Neural crest cell (in vitro differentiated cells): ENCODE measurements around the gene CCN5. TPM values are rescaled to one million over a fixed set of nuclear protein-coding genes. Genes with fewer than 3 reads are reported as not detected.
"Not testable (repeated sequence)": the region's sequence is repeated elsewhere in the genome, so short reads cannot be mapped to it uniquely, and the experiment has no call there.

ENCODE experiments used
- DNase-seq: peaks from one replicate; pipeline ENCODE4 v3.0.0; 2021; ENCODE audit warnings: low read depth, mixed read lengths, low spot score
- H3K27ac Mint-ChIP-seq: one replicate; pipeline ENCODE4 v1.8.0; 2021; ENCODE audit warnings: mild to moderate bottlenecking, mixed read lengths; ENCODE audit not compliant: unreplicated experiment
- H3K27me3 Mint-ChIP-seq: 2 replicates; pipeline ENCODE4 v1.8.0; 2021; ENCODE audit warnings: low read depth, mild to moderate bottlenecking, mixed read lengths
- H3K36me3 Mint-ChIP-seq: 2 replicates; pipeline ENCODE4 v1.8.0; 2021; ENCODE audit warnings: low read depth, mild to moderate bottlenecking, mixed read lengths
- H3K4me1 Mint-ChIP-seq: 2 replicates; pipeline ENCODE4 v1.8.0; 2021; ENCODE audit warnings: mixed read lengths
- H3K4me3 Mint-ChIP-seq: one replicate; pipeline ENCODE4 v1.8.0; 2021; ENCODE audit warnings: mild to moderate bottlenecking, mixed read lengths
- H3K9me3 Mint-ChIP-seq: 2 replicates; pipeline ENCODE4 v1.8.0; 2021; ENCODE audit warnings: mixed read lengths
- CTCF ChIP-seq: fragments of 200-600 bp; sonication (generic); conservative IDR thresholded peaks from 2 replicates; pipeline ENCODE4 v1.5.0; 2021; ENCODE audit warnings: antibody characterized with exemption, mild to moderate bottlenecking
- total RNA-seq: library from RNA; stranded (reverse); gene quantifications from 2 replicates; pipeline ENCODE4 v1.2.1, GENCODE V29; 2021

CCN5 gene
- total RNA-seq, 1 donor from 2014 or later: not detected

GRCh38 chr20:44762466-44763140 is 47.4 kb downstream of the CCN5 start:
- Mint-ChIP-seq H3K27ac (no peak overlapping the region), H3K4me1 (peaks cover 4% of the 10 kb centered on the region), H3K27me3 (peaks cover 16% of the 10 kb centered on the region), H3K4me3 (no peak overlapping the region), H3K9me3 (no peaks in the 10 kb centered on the region), H3K36me3 (no peaks in the 10 kb centered on the region)
- TF ChIP-seq CTCF: no peak
- DNase-seq: no peak

- not testable (repeated sequence) for H3K4me3 Mint-ChIP-seq, H3K36me3 Mint-ChIP-seq, H3K27ac Mint-ChIP-seq, H3K4me1 Mint-ChIP-seq, DNase-seq, H3K9me3 Mint-ChIP-seq
- peaks cover 16% of the 10 kb centered on the region for H3K27me3 Mint-ChIP-seq
Measured at GRCh38 chr20:44763798-44764197, 48.6 kb downstream of the CCN5 start.

GRCh38 chr20:44765091-44765490 is 49.9 kb downstream of the CCN5 start:
- TF ChIP-seq CTCF: no peak
- no peaks in the 10 kb centered on the region for H3K36me3 Mint-ChIP-seq

GRCh38 chr20:44765701-44766347 is 50.7 kb downstream of the CCN5 start:
- H3K27ac Mint-ChIP-seq: peak overlapping the region; percentile 81
- no peak for TF ChIP-seq CTCF
- H3K9me3 Mint-ChIP-seq: no peaks in the 10 kb centered on the region
- peaks cover 18% of the 10 kb centered on the region for H3K27me3 Mint-ChIP-seq
- no peak overlapping the region for H3K4me3 Mint-ChIP-seq
- no peak for DNase-seq
- H3K36me3 Mint-ChIP-seq: no peaks in the 10 kb centered on the region
- H3K4me1 Mint-ChIP-seq: peaks cover 4% of the 10 kb centered on the region

More at GRCh38 chr20:44765091-44765490, 49.9 kb downstream of the CCN5 start:
- DNase-seq: no peak
- H3K9me3 Mint-ChIP-seq: no peaks in the 10 kb centered on the region
- no peak overlapping the region for H3K4me3 Mint-ChIP-seq
- no peak overlapping the region for H3K27ac Mint-ChIP-seq
- peaks cover 4% of the 10 kb centered on the region for H3K4me1 Mint-ChIP-seq
- peaks cover 19% of the 10 kb centered on the region for H3K27me3 Mint-ChIP-seq

DNA sequence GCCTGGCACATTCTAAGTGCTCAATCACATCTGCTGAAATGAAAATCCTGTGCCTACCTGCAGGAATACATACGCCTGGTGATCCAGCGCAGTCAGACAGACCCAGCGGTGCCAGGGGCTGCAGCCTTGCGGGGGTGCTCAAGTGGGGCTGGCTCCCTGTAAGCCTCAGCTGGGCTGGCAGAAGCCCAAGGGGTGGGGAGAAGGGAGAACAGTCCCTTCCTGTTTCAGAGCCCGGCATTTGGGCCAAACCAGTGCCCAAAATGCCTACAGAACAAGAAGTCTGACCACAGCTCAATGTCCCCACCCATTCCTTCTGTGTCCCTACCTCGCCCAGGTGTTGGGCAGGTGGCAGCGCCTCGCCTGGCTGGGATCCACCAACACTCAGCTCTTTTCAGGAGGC is 53.1 kb downstream of the CCN5 start:
- TF ChIP-seq CTCF: no peak

GRCh38 chr20:44768854-44769480 is 53.8 kb downstream of the CCN5 start:
- TF ChIP-seq CTCF: no peak
- Mint-ChIP-seq H3K36me3 (no peaks in the 10 kb centered on the region), H3K27me3 (peaks cover 25% of the 10 kb centered on the region), H3K27ac (no peak overlapping the region), H3K4me1 (peaks cover 4% of the 10 kb centered on the region), H3K4me3 (no peak overlapping the region), H3K9me3 (no peaks in the 10 kb centered on the region)
- no peak for DNase-seq

More for the DNA sequence above, 53.1 kb downstream of the CCN5 start:
- DNase-seq: no peak
- Mint-ChIP-seq H3K9me3 (no peaks in the 10 kb centered on the region), H3K36me3 (no peaks in the 10 kb centered on the region), H3K27me3 (peaks cover 25% of the 10 kb centered on the region), H3K27ac (no peak overlapping the region), H3K4me1 (peaks cover 4% of the 10 kb centered on the region), H3K4me3 (no peak overlapping the region)
